ENCODE data around the gene PDCD2L. TPM values are rescaled to one million over a fixed set of nuclear protein-coding genes. Genes with fewer than 3 reads are reported as not detected.

PDCD2L gene
- total RNA-seq, 6 donors from 2014 or later = 3.2 to 35.6 (median 9.5) TPM

GRCh38 chr19:34359140-34359953, 44.9 kb upstream of the PDCD2L start:
- WGBS, 2 donors = 6 to 25% methylated on average over 4 to 53 of the region's 61 CpGs
- Histone ChIP-seq H3K4me1 (peaks cover 4 to 16% (median 10%) of the 10 kb centered on the region in 4 donors), H3K36me3 (peaks cover 0 to 16% (median 9%) of the 10 kb centered on the region in 4 donors), H3K4me3 (peak overlapping the region; percentile 2 to 59 (median 51)), H3K9me3 (no peaks in the 10 kb centered on the region), H3K27ac (peak overlapping the region; percentile 43 to 87 (median 78)), H3K27me3 (no peaks in the 10 kb centered on the region)
- TF ChIP-seq POLR2A (IDR thresholded peaks at IDR 0.05) (peak in 2 of 4 donors; percentile 46 to 75), EP300 (IDR thresholded peaks at IDR 0.05) (peak in 1 of 4 donors; percentile 35), POLR2AphosphoS5 (IDR thresholded peaks at IDR 0.05) (peak in 1 of 2 donors; percentile 80)
- TF ChIP-seq, protein P1, sequence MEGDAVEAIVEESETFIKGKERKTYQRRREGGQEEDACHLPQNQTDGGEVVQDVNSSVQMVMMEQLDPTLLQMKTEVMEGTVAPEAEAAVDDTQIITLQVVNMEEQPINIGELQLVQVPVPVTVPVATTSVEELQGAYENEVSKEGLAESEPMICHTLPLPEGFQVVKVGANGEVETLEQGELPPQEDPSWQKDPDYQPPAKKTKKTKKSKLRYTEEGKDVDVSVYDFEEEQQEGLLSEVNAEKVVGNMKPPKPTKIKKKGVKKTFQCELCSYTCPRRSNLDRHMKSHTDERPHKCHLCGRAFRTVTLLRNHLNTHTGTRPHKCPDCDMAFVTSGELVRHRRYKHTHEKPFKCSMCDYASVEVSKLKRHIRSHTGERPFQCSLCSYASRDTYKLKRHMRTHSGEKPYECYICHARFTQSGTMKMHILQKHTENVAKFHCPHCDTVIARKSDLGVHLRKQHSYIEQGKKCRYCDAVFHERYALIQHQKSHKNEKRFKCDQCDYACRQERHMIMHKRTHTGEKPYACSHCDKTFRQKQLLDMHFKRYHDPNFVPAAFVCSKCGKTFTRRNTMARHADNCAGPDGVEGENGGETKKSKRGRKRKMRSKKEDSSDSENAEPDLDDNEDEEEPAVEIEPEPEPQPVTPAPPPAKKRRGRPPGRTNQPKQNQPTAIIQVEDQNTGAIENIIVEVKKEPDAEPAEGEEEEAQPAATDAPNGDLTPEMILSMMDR (IDR thresholded peaks at IDR 0.05) = peak; percentile 39 to 82 (median 50)
- DNase-seq = peak; percentile 97 to 99
- peak; percentile 97 to 98 for ATAC-seq (ENCODE audit: low FRiP score in 2 of 2)

- peak overlapping the region; percentile 43 to 87 (median 78) for H3K27ac ChIP-seq
- DNase-seq (no peak), ATAC-seq (ENCODE audit: low FRiP score in 2 of 2) (no peak)
- H3K36me3 ChIP-seq = peaks cover 0 to 11% (median 5%) of the 10 kb centered on the region in 4 donors
- no peaks in the 10 kb centered on the region for H3K27me3 ChIP-seq
- no peaks in the 10 kb centered on the region for H3K9me3 ChIP-seq
- peak overlapping the region in 3 of 4 donors; percentile 45 to 59 (median 57) for H3K4me3 ChIP-seq
- WGBS, 2 donors = 68 to 85% methylated on average over 7 of the region's 7 CpGs
- TF ChIP-seq POLR2AphosphoS5 (IDR thresholded peaks at IDR 0.05) (no peak), POLR2A (IDR thresholded peaks at IDR 0.05) (no peak), EP300 (IDR thresholded peaks at IDR 0.05) (no peak)
- TF ChIP-seq, protein P1 (IDR thresholded peaks at IDR 0.05) = no peak
- peaks cover 4 to 22% (median 12%) of the 10 kb centered on the region in 4 donors for H3K4me1 ChIP-seq
These were observed 44.3 kb upstream of the PDCD2L start for GRCh38 chr19:34359954-34360315.

DNA sequence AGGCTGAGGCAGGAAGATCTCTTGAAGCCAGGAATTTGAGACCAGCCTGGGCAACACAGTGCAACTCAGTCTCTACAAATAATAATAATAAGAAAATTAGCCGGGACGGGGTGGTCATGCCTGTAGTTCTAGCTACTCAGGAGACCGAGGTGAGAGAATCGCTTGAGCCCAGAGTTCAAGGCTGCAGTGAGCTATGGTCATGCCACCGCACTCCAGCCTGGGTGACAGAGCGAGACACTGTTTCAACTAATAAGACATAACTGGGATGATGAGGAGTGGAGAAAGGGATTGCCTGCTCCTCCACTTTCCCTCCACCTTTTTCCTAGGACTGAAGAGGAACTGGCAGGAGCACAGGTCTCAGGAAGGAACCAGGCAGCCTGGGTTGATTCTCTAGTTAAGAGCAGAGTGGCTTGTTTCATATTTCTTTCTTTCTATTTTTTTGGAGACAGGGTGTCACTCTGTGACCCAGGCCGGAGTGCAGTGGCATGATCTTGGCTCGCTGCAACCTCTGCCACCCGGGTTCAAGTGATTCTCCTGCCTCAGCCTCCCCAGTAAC, 43.8 kb upstream of the PDCD2L start:
- DNase-seq = no peak
- ATAC-seq (ENCODE audit: low FRiP score in 2 of 2) = no peak
- no peaks in the 10 kb centered on the region for H3K27me3 ChIP-seq
- H3K4me1 ChIP-seq = peaks cover 4 to 25% (median 12%) of the 10 kb centered on the region in 4 donors
- no peaks in the 10 kb centered on the region for H3K9me3 ChIP-seq
- H3K4me3 ChIP-seq = no peak overlapping the region
- TF ChIP-seq, protein P1 (IDR thresholded peaks at IDR 0.05) = no peak
- no peak for TF ChIP-seq EP300 (IDR thresholded peaks at IDR 0.05)
- TF ChIP-seq POLR2AphosphoS5 (IDR thresholded peaks at IDR 0.05) = no peak
- no peak for TF ChIP-seq POLR2A (IDR thresholded peaks at IDR 0.05)
- peak overlapping the region in 3 of 4 donors; percentile 71 to 87 (median 84) for H3K27ac ChIP-seq
- H3K36me3 ChIP-seq = peaks cover 0 to 6% (median 2%) of the 10 kb centered on the region in 4 donors
- WGBS, 2 donors = 95% methylated on average over 9 of the region's 9 CpGs

DNA sequence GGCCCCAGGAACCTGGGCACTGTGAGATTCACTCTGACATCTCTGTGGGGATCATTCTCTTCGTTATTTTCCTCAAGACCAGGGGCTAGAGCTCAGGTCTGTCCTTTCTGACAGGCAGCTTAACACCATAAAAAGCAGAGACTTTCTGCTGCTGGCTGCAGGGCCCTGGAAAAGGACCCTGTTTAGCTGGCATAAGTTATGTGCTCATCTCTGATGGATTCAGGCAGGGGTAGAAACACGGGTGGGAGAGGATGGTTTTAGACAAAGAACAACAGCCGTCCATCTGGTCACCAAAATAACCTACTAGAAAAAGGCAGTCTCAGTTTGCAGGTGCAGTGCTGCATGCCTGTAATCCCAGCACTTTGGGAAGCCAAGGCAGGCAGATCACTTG, 41.5 kb upstream of the PDCD2L start:
- 72 to 79% methylated on average over 3 of the region's 3 CpGs for WGBS, 2 donors
- Histone ChIP-seq H3K4me3 (no peak overlapping the region), H3K27me3 (no peaks in the 10 kb centered on the region), H3K36me3 (peaks cover 0 to 6% (median 2%) of the 10 kb centered on the region in 4 donors), H3K4me1 (peaks cover 17 to 47% (median 28%) of the 10 kb centered on the region in 4 donors), H3K9me3 (no peaks in the 10 kb centered on the region), H3K27ac (no peak overlapping the region)
- TF ChIP-seq EP300 (IDR thresholded peaks at IDR 0.05) = no peak
- TF ChIP-seq POLR2AphosphoS5 (IDR thresholded peaks at IDR 0.05) = no peak
- TF ChIP-seq, protein P1 (IDR thresholded peaks at IDR 0.05) = no peak
- TF ChIP-seq POLR2A (IDR thresholded peaks at IDR 0.05) = no peak
- DNase-seq (no peak), ATAC-seq (ENCODE audit: low FRiP score in 2 of 2) (no peak)

All from upper lobe of left lung (tissue), 6 donors.